Measurements from ENCODE around the gene ZNF883.

ZNF883 gene

DNA sequence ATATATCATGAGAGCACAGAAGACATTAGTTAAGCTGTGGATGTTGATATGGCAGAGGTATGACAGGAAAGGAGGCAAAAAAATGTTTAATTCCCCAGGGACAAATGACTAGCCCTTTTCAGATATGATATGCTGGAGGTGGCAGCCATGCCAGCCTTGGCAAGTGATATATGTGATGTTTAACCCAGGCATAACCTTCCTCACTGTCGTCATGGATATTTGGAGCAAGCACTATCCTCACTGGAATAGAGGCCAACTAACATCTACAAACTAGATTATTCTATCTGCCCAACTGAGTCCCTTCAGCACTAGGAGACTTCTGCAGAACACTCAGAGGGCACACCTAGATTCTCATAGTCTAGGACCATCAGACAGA lies 94.0 kb downstream of the ZNF883 start:
- no peak for DNase-seq

DNA sequence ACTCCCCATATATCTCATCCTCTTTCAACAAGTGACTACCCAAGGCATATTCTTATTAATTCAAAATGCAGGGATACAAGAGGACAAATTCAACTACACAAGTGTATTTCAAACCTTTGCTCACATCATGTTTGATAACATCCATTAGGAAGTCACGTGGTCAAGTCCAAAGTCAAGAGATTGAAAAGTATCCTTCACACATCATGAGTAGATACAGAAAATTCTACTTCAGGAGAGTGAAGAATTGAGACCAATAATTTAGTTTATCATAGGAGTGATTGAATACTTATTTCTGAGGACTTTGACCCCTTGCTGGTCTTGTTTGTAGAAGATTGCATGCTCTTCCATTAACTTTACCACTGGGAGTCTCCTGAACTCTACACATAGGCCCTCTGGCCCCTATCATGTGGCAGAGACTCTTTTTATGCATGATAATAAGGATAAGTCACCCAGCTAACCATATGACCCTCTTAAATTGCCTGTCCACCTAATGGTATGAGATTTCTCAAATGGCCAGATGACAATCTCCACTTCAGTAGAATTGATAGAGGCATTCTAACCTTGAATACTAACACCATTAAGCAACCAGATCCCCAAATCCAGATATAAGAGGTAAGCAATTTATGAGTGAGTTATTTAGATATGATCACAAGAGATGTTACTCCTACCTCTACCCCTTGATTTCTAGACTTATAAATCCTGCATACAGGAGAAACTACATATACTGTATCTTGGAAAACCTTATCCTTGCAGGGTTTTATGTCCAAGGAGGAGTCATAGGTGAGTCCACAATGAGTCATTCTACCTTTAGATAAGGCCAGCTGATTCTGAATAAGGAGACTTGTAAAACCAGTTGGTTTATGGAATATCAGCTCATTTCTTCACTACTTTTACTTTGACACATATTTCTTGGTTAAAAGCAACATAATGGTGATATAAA lies 94.7 kb downstream of the ZNF883 start:
- no peak for DNase-seq

DNA sequence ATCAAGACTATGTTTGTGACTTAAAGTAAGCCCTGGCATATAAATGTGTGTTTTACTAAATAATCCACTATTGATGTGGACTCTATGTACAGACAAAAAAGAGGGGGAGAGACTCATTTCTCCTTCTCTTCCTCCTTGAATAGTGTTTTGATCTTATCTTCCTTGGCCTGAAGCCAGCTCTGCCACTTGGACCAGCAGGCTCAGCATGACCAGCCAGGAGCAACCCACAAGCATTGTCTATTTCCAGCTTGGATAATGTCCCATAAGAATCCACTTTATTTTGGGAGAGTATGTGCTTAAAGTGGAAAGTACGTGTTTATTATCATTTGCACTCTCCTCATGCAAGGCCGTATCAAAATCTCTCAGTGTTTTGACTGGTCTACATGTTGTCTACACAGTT lies 97.5 kb downstream of the ZNF883 start:
- DNase-seq: no peak

DNA sequence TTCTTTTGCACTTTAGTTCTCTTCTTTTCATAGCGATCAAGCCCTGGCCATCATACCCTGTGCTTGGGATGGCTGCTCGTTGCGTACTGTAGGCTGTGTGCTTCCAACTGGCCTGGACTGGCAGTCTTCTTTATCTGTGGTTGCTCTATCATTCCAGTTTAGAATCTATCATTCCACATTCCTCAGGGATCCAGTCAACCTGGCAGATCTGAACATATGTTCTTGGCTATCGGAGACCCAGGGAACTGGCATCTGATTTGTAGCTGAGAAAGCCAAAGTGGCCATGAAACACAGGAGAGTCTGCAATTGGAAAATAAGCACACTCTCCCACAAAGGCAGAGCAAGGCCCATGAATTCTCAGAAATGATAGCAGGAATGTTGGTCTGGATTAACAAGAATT lies 98.7 kb downstream of the ZNF883 start:
- DNase-seq: no peak

DNA sequence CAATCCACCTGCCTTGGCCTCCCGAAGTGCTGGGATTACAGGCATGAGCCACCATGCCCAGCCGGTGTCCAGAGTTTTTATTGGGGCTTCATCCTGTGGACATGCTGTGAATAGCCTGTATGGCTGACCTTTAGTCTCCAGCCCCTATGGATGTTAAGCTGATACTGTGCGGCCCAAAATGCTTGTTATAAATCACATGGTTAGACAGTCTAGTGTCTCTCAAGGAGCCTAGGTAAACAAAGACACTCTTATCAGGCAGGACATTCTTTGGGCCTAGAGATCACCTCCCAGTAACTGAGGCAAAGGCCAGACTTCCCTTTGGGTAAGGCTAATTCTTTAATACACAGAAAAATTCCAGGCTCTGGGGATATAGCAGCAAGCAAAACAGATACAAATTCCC lies 99.4 kb downstream of the ZNF883 start:
- no peak for DNase-seq

DNA sequence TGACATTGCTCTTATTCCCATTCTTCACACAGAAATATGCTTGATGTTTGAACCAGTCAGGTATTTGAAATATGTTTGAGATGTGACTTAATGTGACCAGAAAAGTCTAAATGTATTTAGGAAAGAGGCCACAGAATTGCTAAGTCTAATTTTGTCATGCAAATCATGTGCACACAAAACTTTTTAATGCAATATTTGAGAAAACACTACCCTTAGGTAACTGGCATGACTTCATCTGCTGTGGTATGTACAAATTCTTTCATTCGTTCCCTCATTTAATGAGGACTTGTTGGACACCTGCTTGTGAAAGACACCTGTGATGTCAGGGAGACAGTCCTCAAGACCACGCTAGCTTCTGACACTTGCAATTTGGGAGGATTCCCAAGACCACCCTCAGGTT lies 100.3 kb downstream of the ZNF883 start:
- no peak for DNase-seq

Measured in fibroblast of skin of abdomen (primary cell).